ENCODE measurements around the gene MCM9. TPM values are rescaled to one million over a fixed set of nuclear protein-coding genes. Genes with fewer than 3 reads are reported as not detected.
"Not testable (repeated sequence)": the region's sequence is repeated elsewhere in the genome, so short reads cannot be mapped to it uniquely, and the experiment has no call there.

The MCM9 gene
- total and polyA plus RNA-seq, 2 donors from 2014 or later, result 4.8 to 25.9 TPM

GRCh38 chr6:118872318-118872717, 62.6 kb downstream of the MCM9 start:
- no peaks in the 10 kb centered on the region for H3K9me3 ChIP-seq (ENCODE audit: control insufficient read depth in 2 of 3, insufficient read depth in 1 of 3, low read length in 3 of 3)
- no peak for DNase-seq
- no peaks in the 10 kb centered on the region for H3K36me3 ChIP-seq (ENCODE audit: control insufficient read depth in 2 of 3, insufficient read depth in 3 of 3, low read length in 3 of 3)
- no peak for TF ChIP-seq CTCF (IDR thresholded peaks at IDR 0.05; ENCODE audit: borderline replicate concordance, extremely low read depth, insufficient read depth)
- no peak overlapping the region for H3K27ac ChIP-seq (ENCODE audit: low read depth in 2 of 2, low read length in 2 of 2)
- intact Hi-C loops (cut with DNase I), result no loop called here
- H3K9ac ChIP-seq (ENCODE audit: low read length in 3 of 3), result no peak overlapping the region
- H3K27me3 ChIP-seq (ENCODE audit: control insufficient read depth, insufficient read depth, low read length), result no peaks in the 10 kb centered on the region
- no peak for FAIRE-seq
- no peak overlapping the region for H3K4me3 ChIP-seq (ENCODE audit: low read length in 3 of 3)
- H3K4me1 ChIP-seq (ENCODE audit: control insufficient read depth in 2 of 3, insufficient read depth in 2 of 3, low read depth in 1 of 3, low read length in 3 of 3), result no peaks in the 10 kb centered on the region

GRCh38 chr6:118871331-118871730, 63.6 kb downstream of the MCM9 start:
- Histone ChIP-seq H3K27me3 (ENCODE audit: control insufficient read depth, insufficient read depth, low read length) (no peaks in the 10 kb centered on the region), H3K36me3 (ENCODE audit: control insufficient read depth in 2 of 3, insufficient read depth in 3 of 3, low read length in 3 of 3) (no peaks in the 10 kb centered on the region), H3K9ac (ENCODE audit: low read length in 3 of 3) (no peak overlapping the region), H3K27ac (ENCODE audit: low read depth in 2 of 2, low read length in 2 of 2) (no peak overlapping the region), H3K9me3 (ENCODE audit: control insufficient read depth in 2 of 3, insufficient read depth in 1 of 3, low read length in 3 of 3) (no peaks in the 10 kb centered on the region), H3K4me3 (ENCODE audit: low read length in 3 of 3) (no peak overlapping the region), H3K4me1 (ENCODE audit: control insufficient read depth in 2 of 3, insufficient read depth in 2 of 3, low read depth in 1 of 3, low read length in 3 of 3) (no peaks in the 10 kb centered on the region)
- no peak for DNase-seq
- no peak for TF ChIP-seq CTCF (IDR thresholded peaks at IDR 0.05; ENCODE audit: borderline replicate concordance, extremely low read depth, insufficient read depth)
- FAIRE-seq, result no peak
- intact Hi-C loops (cut with DNase I), result no loop called here

DNA sequence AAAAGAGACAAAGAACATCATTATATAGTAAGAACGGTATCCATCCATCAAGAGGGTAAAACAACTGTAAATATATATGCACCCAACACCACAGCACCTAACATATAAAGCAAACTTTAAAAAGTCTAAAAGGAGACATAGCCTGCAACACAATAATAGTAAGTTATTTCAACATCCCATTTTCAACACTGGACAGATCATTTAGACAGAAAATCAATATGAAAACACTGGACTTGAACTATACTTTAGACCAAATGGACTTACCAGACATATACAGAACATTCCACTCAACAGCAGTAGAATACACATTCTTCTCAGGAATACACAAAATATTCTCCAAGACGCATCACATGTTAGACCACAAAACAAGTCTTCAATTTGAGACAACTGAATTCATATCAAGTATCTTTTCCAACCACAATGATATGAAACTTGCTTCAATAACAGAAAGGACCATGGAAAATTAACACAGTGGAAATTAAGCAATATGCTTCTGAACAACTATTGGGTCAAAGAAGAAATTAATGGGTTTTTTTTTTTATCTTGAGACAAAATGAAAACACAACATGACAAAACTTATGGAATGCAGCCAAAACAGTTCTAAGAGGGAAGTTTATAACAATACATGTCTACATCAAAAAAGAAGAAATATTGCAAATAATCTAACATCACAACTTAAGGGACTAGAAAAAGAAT, 64.9 kb downstream of the MCM9 start:
- no peaks in the 10 kb centered on the region for H3K9me3 ChIP-seq (ENCODE audit: control insufficient read depth in 2 of 3, insufficient read depth in 1 of 3, low read length in 3 of 3)
- TF ChIP-seq CTCF (IDR thresholded peaks at IDR 0.05; ENCODE audit: borderline replicate concordance, extremely low read depth, insufficient read depth), result no peak
- DNase-seq (peak in 1 of 5 donors; percentile 7), FAIRE-seq (peak; percentile 64)
- H3K36me3 ChIP-seq (ENCODE audit: control insufficient read depth in 2 of 3, insufficient read depth in 3 of 3, low read length in 3 of 3), result no peaks in the 10 kb centered on the region
- intact Hi-C loops (cut with DNase I), result no loop called here
- H3K9ac ChIP-seq (ENCODE audit: low read length in 3 of 3), result no peak overlapping the region
- no peaks in the 10 kb centered on the region for H3K27me3 ChIP-seq (ENCODE audit: control insufficient read depth, insufficient read depth, low read length)
- no peak overlapping the region for H3K4me3 ChIP-seq (ENCODE audit: low read length in 3 of 3)
- H3K4me1 ChIP-seq (ENCODE audit: control insufficient read depth in 2 of 3, insufficient read depth in 2 of 3, low read depth in 1 of 3, low read length in 3 of 3), result peaks cover 0 to 3% (median 0%) of the 10 kb centered on the region in 3 donors
- H3K27ac ChIP-seq (ENCODE audit: low read depth in 2 of 2, low read length in 2 of 2), result no peak overlapping the region

GRCh38 chr6:118869350-118869749, 65.6 kb downstream of the MCM9 start:
- FAIRE-seq, result no peak
- DNase-seq, result no peak
- no peak overlapping the region for H3K4me3 ChIP-seq (ENCODE audit: low read length in 3 of 3)

GRCh38 chr6:118868901-118869300, 66.1 kb downstream of the MCM9 start:
- not testable (repeated sequence) for FAIRE-seq, DNase-seq

More at GRCh38 chr6:118869350-118869749, 65.6 kb downstream of the MCM9 start:
- Histone ChIP-seq H3K4me1 (ENCODE audit: control insufficient read depth in 2 of 3, insufficient read depth in 2 of 3, low read depth in 1 of 3, low read length in 3 of 3) (peaks cover 0 to 7% (median 0%) of the 10 kb centered on the region in 3 donors), H3K9me3 (ENCODE audit: control insufficient read depth in 2 of 3, insufficient read depth in 1 of 3, low read length in 3 of 3) (no peaks in the 10 kb centered on the region), H3K9ac (ENCODE audit: low read length in 3 of 3) (no peak overlapping the region), H3K27ac (ENCODE audit: low read depth in 2 of 2, low read length in 2 of 2) (no peak overlapping the region), H3K27me3 (ENCODE audit: control insufficient read depth, insufficient read depth, low read length) (no peaks in the 10 kb centered on the region), H3K36me3 (ENCODE audit: control insufficient read depth in 2 of 3, insufficient read depth in 3 of 3, low read length in 3 of 3) (no peaks in the 10 kb centered on the region)
- intact Hi-C loops (cut with DNase I), result no loop called here
- TF ChIP-seq CTCF (IDR thresholded peaks at IDR 0.05; ENCODE audit: borderline replicate concordance, extremely low read depth, insufficient read depth), result no peak

More at GRCh38 chr6:118868901-118869300, 66.1 kb downstream of the MCM9 start:
- H3K9ac ChIP-seq (ENCODE audit: low read length in 3 of 3); H3K4me3 ChIP-seq (ENCODE audit: low read length in 3 of 3); H3K27me3 ChIP-seq (ENCODE audit: control insufficient read depth, insufficient read depth, low read length); H3K4me1 ChIP-seq (ENCODE audit: control insufficient read depth in 2 of 3, insufficient read depth in 2 of 3, low read depth in 1 of 3, low read length in 3 of 3); H3K9me3 ChIP-seq (ENCODE audit: control insufficient read depth in 2 of 3, insufficient read depth in 1 of 3, low read length in 3 of 3); intact Hi-C loops (cut with DNase I); H3K27ac ChIP-seq (ENCODE audit: low read depth in 2 of 2, low read length in 2 of 2); H3K36me3 ChIP-seq (ENCODE audit: control insufficient read depth in 2 of 3, insufficient read depth in 3 of 3, low read length in 3 of 3): not testable (repeated sequence)

Measured in kidney (tissue), 14 donors.